OCI-LY7 (cell line): ENCODE measurements around the gene L1TD1. TPM values are rescaled to one million over a fixed set of nuclear protein-coding genes. Genes with fewer than 3 reads are reported as not detected.

ENCODE experiments used
- BruUV-seq: library from RNA; stranded (reverse); fragments of 400-500 nt; replicated peaks from 2 replicates; lab custom pipeline; 2021; lab: Mats Ljungman, UMichigan
- CTCF ChIA-PET: fragments of 300-600 bp; sonication (Branson Sonifier 250); formaldehyde crosslinking; loops from one replicate; lab custom pipeline; 2022; ENCODE audit warnings: antibody characterized with exemption; ENCODE audit not compliant: unreplicated experiment; lab: Charles Lee
- POLR2A ChIA-PET: fragments of 300-600 bp; sonication (Branson Sonifier 250); formaldehyde crosslinking; loops from one replicate; lab custom pipeline; 2022; ENCODE audit warnings: antibody characterized with exemption; lab: Charles Lee
- DNase-seq: peaks from one replicate; pipeline ENCODE4 v3.0.0-alpha.2; 2015; ENCODE audit warnings: low spot score
- H2AFZ ChIP-seq: fragments of 200-600 bp; sonication (generic), shearing (Covaris generic); 2 replicates; pipeline ENCODE4 v1.6.1; 2014; ENCODE audit warnings: mild to moderate bottlenecking, antibody characterized with exemption, low read length, moderate library complexity
- H3K27ac ChIP-seq: fragments of 200-600 bp; sonication (generic); 2 replicates; pipeline ENCODE4 v1.5.1; 2014; ENCODE audit warnings: mixed run types, low read depth, mild to moderate bottlenecking, moderate library complexity, low read length, inconsistent platforms; ENCODE audit not compliant: poor library complexity, severe bottlenecking
- H3K36me3 ChIP-seq: fragments of 200-600 bp; sonication (generic); 2 replicates; pipeline ENCODE4 v1.6.1; 2014; ENCODE audit warnings: mild to moderate bottlenecking, antibody characterized with exemption, low read length, moderate library complexity, mixed read lengths; ENCODE audit not compliant: insufficient read depth
- H3K4me1 ChIP-seq: fragments of 200-600 bp; sonication (generic); 2 replicates; pipeline ENCODE4 v1.5.1; 2014; ENCODE audit warnings: mild to moderate bottlenecking, low read length; ENCODE audit not compliant: insufficient read depth, poor library complexity, severe bottlenecking
- H3K4me2 ChIP-seq: fragments of 200-600 bp; sonication (generic); 2 replicates; pipeline ENCODE4 v1.6.1; 2014; ENCODE audit warnings: mild to moderate bottlenecking, low read length
- H3K4me3 ChIP-seq: fragments of 200-600 bp; sonication (generic); 2 replicates; pipeline ENCODE4 v1.5.1; 2014; ENCODE audit warnings: mild to moderate bottlenecking, low read depth, low read length; ENCODE audit not compliant: poor library complexity, severe bottlenecking
- H3K79me2 ChIP-seq: fragments of 200-600 bp; sonication (generic); 2 replicates; pipeline ENCODE4 v1.6.1; 2016; ENCODE audit warnings: low read depth, mild to moderate bottlenecking, low read length, moderate library complexity, mixed read lengths; ENCODE audit not compliant: insufficient read depth
- H3K9me2 ChIP-seq: fragments of 200-600 bp; sonication (generic); 2 replicates; pipeline ENCODE4 v1.6.1; 2016; ENCODE audit warnings: mild to moderate bottlenecking, low read length, mixed read lengths; ENCODE audit not compliant: insufficient read depth
- H3K9me3 ChIP-seq: fragments of 200-600 bp; sonication (generic); 2 replicates; pipeline ENCODE4 v1.6.1; 2014; ENCODE audit warnings: mild to moderate bottlenecking, mixed run types, low read length, mixed read lengths
- H4K20me1 ChIP-seq: fragments of 200-600 bp; sonication (generic); 2 replicates; pipeline ENCODE4 v1.6.1; 2014; ENCODE audit warnings: mild to moderate bottlenecking, antibody characterized with exemption, low read length, moderate library complexity, mixed read lengths; ENCODE audit not compliant: insufficient read depth
- EZH2phosphoT487 ChIP-seq: fragments of 200-600 bp; sonication (generic); IDR thresholded peaks from 2 replicates; pipeline ENCODE4 v1.6.1; 2018; ENCODE audit warnings: low read depth, borderline replicate concordance, mild to moderate bottlenecking, mixed run types, antibody characterized with exemption, low read length, moderate library complexity, mixed read lengths
- intact Hi-C: fragments of 100-400 bp; cut with micrococcal nuclease; formaldehyde crosslinking; loops from one replicate; pipeline ENCODE4 v1.10.0; 2022; ENCODE audit not compliant: unreplicated experiment
- total RNA-seq, 2 experiments: library from RNA; depleted of rRNA in 1 of 2; stranded (reverse); fragments of >200 nt in 1 of 2; shearing (Covaris generic) in 1 of 2; gene quantifications; 2 replicates each; pipeline ENCODE4 v1.2.3, GENCODE V29; 2014 to 2022
- TF ChIP-seq, protein P1 (sequence below): fragments of 200-600 bp; sonication (generic); conservative IDR thresholded peaks from 2 replicates; pipeline ENCODE4 v1.5.1; 2014; ENCODE audit warnings: mild to moderate bottlenecking, antibody characterized with exemption, low read length, moderate library complexity, mixed read lengths

L1TD1 gene
- total RNA-seq, 2 experiments from 2014 or later: not detected

DNA sequence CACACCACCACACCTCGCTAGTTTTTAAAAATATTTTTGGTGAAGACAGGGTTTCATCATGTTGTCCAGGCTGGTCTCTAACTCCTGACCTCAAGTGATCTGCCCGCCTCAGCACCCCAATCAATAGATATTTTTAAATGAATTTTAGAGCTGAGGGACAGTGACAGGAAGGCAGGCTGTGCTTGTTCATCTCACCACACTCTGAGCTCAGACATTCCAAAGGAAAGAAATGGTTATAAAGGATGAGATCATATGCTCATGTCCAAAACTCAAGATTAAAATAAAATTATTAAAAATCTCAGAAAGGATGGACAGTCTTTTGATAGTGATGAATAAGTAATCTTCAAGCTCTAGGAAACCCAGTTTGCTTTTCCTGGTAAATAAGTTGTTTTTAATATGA is 40.9 kb downstream of the L1TD1 start:
- Histone ChIP-seq H3K9me2 (no peaks in the 10 kb centered on the region), H3K4me3 (no peak overlapping the region), H3K79me2 (no peaks in the 10 kb centered on the region), H3K4me1 (no peaks in the 10 kb centered on the region), H3K36me3 (no peaks in the 10 kb centered on the region), H2AFZ (no peak overlapping the region), H3K27ac (no peak overlapping the region), H3K9me3 (no peaks in the 10 kb centered on the region), H4K20me1 (no peaks in the 10 kb centered on the region), H3K4me2 (no peak overlapping the region)
- no peak for DNase-seq
- TF ChIP-seq, protein P1, sequence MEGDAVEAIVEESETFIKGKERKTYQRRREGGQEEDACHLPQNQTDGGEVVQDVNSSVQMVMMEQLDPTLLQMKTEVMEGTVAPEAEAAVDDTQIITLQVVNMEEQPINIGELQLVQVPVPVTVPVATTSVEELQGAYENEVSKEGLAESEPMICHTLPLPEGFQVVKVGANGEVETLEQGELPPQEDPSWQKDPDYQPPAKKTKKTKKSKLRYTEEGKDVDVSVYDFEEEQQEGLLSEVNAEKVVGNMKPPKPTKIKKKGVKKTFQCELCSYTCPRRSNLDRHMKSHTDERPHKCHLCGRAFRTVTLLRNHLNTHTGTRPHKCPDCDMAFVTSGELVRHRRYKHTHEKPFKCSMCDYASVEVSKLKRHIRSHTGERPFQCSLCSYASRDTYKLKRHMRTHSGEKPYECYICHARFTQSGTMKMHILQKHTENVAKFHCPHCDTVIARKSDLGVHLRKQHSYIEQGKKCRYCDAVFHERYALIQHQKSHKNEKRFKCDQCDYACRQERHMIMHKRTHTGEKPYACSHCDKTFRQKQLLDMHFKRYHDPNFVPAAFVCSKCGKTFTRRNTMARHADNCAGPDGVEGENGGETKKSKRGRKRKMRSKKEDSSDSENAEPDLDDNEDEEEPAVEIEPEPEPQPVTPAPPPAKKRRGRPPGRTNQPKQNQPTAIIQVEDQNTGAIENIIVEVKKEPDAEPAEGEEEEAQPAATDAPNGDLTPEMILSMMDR: no peak
- ChIA-PET CTCF (no interaction called here), POLR2A (interaction anchor here (0.5 kb wide), 1 partner anchor 1319 kb away, joined by 3 read pairs; no protein-coding TSS in a partner anchor)
- BruUV-seq: no TSS peak
- intact Hi-C loops: no loop called here

DNA sequence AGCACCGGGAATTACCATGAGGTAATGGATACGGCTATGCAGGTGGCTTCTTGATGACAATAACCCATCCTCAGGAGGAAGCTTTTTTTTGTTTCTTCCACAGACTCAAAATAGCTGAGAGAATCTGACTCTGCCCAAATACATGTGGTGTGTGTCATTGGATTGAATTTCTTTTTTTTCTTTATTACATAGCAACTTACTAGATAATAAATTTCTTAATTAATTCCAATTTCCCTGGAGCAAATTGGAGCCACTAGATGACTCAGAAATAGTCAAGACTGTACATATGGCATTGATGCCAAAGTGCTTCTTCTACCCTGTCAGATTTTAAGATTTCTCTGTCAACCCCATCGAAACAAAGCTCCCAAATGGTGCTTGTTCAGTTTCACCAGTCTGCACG is 42.7 kb downstream of the L1TD1 start:
- no peak overlapping the region for H3K4me3 ChIP-seq
- TF ChIP-seq EZH2phosphoT487: no peak
- TF ChIP-seq, protein P1: no peak
- no peak overlapping the region for H2AFZ ChIP-seq
- ChIA-PET POLR2A (no interaction called here), CTCF (no interaction called here)
- no peaks in the 10 kb centered on the region for H4K20me1 ChIP-seq
- no TSS peak for BruUV-seq
- H3K9me2 ChIP-seq: no peaks in the 10 kb centered on the region
- H3K79me2 ChIP-seq: no peaks in the 10 kb centered on the region
- no peak for DNase-seq
- H3K9me3 ChIP-seq: no peaks in the 10 kb centered on the region
- no peaks in the 10 kb centered on the region for H3K36me3 ChIP-seq
- intact Hi-C loops: no loop called here
- no peaks in the 10 kb centered on the region for H3K4me1 ChIP-seq
- H3K4me2 ChIP-seq: no peak overlapping the region
- no peak overlapping the region for H3K27ac ChIP-seq

DNA sequence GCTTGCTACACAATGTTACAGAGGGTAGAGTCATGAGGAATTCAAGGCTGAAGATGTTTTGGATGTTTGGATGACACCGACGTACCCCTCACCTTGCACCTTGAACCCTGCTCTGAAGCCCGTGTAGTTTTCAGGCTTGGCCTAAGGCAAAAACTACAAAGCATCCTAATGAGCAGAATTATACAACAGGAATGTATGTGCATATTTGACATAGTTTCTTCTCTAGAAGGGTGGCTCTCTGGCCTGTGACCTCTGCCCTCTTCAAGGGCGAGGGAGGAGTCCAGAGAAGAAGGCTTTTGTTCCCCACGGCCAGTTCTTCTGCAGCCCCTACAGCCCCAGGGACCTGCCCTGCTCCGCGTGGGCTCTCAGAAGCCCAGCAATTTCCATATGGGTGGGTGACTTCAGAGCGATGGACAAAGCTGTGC is 43.3 kb downstream of the L1TD1 start:
- POLR2A ChIA-PET: no interaction called here
- no peak for TF ChIP-seq EZH2phosphoT487
- TF ChIP-seq, protein P1: no peak
- Histone ChIP-seq H3K9me2 (no peaks in the 10 kb centered on the region), H3K79me2 (no peaks in the 10 kb centered on the region), H3K9me3 (no peaks in the 10 kb centered on the region), H3K4me2 (no peak overlapping the region), H3K4me1 (no peaks in the 10 kb centered on the region), H3K36me3 (no peaks in the 10 kb centered on the region), H4K20me1 (no peaks in the 10 kb centered on the region), H2AFZ (no peak overlapping the region), H3K4me3 (no peak overlapping the region), H3K27ac (no peak overlapping the region)
- CTCF ChIA-PET: no interaction called here
- intact Hi-C loops: no loop called here
- DNase-seq: no peak
- no TSS peak for BruUV-seq
